NCI-H345 treated with DMSO at 0.1 percent for 48 hours (cell line): ENCODE results near the gene WDHD1.
"Not testable (repeated sequence)": the region's sequence is repeated elsewhere in the genome, so short reads cannot be mapped to it uniquely, and the experiment has no call there.

ENCODE experiments used
- DNase-seq: peaks from one replicate; lab custom pipeline; 2025; ENCODE audit not compliant: unreplicated experiment; lab: John Stamatoyannopoulos, UW

The WDHD1 gene

DNA sequence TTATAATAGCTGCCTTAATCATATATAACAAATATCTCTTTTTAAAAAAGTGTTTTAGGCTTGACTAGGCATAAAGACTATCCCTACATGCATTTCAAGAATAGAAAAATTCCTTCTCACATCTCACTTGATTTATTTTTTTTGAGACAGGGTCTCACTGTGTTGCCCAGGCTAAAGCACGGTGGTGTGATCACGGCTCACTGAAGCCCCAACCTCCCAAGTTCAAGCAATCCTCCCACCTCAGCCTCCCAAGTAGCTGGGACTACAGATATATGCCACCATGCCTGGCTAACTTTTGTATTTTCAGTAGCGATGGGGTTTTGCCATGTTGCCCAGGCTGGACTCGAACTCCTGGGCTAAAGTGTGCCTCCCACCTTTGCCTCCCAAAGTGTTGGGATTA is 59.4 kb downstream of the WDHD1 start:
- no peak for DNase-seq

DNA sequence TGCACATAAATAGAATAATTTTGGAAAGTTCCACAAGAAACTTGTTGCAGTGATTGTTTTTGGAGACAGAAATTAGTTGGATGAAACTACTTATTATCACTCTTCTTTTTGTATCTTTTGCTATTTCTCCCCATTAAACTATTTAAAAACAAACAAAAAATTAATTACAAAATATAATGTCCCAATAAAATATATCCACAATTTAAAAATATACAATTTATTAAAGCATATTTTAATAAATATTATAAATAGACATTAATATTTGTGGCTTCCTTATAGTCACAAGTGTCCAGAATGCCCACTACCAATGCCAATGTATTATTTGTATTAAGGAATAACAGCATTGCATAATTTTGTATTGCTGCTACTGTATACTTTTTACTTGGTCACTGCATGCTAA is 71.8 kb downstream of the WDHD1 start:
- no peak for DNase-seq

DNA sequence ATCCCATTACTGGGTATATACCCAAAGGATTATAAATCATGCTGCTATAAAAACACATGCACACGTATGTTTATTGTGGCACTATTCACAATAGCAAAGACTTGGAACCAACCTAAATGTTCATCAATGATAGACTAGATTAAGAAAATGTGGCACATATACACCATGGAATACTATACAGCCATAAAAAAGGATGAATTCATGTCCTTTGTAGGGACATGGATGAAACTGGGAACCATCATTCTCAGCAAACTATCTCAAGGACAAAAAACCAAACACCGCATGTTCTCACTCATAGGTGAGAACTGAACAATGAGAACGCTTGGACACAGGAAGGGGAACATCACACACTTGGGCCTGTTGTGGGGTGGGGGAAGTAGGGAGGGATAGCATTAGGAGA is 73.3 kb downstream of the WDHD1 start:
- not testable (repeated sequence) for DNase-seq

DNA sequence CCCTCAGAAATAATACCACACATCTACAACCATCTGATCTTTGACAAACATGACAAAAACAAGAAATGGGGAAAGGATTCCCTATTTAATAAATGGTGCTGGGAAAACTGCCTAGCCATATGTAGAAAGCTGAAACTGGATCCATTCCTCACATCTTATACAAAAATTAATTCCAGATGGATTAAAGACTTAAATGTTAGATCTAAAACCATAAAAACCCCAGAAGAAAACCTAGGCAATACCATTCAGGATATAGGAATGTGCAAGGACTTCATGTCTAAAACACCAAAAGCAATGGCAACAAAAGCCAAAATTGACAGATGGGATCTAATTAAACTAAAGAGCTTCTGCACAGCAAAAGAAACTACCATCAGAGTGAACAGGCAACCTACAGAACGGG is 74.1 kb downstream of the WDHD1 start:
- not testable (repeated sequence) for DNase-seq

DNA sequence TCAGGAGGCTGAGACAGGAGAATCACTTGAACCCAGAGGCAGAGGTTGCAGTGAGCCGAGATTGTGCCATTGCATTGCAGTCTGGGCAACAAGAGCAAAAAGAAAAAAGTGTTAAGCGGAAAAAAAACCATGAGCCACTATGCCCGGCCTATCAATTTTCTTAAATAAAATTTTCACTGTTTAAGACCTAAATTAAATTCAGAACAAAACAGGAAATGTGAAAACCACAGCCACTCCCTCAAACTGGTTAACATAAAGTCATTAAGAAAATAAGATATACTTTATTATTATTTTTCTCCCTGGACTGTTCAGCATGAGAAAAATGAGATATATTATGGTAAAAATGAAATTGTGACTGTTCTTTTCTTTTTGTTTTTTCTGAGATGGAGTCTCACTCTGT is 79.7 kb downstream of the WDHD1 start:
- DNase-seq: no peak

DNA sequence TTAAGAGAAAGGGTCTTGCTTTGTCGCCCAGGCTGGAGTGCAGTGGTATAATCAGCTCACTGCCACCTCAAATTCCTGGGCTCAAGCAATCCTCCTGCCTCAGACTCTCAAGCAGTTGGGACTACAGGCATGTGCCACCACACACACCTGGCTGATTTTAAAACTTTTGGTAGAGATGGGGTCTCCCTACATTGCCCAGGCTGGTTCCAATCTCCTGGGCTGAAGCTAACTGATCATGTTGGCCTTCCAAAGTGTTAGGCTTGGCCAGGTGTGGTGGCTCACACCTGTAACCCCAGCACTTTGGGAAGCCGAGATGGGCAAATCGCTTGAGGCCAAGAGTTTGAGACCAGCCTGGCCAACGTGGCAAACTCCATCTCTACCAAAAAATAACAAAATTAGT is 80.4 kb downstream of the WDHD1 start:
- DNase-seq: no peak

DNA sequence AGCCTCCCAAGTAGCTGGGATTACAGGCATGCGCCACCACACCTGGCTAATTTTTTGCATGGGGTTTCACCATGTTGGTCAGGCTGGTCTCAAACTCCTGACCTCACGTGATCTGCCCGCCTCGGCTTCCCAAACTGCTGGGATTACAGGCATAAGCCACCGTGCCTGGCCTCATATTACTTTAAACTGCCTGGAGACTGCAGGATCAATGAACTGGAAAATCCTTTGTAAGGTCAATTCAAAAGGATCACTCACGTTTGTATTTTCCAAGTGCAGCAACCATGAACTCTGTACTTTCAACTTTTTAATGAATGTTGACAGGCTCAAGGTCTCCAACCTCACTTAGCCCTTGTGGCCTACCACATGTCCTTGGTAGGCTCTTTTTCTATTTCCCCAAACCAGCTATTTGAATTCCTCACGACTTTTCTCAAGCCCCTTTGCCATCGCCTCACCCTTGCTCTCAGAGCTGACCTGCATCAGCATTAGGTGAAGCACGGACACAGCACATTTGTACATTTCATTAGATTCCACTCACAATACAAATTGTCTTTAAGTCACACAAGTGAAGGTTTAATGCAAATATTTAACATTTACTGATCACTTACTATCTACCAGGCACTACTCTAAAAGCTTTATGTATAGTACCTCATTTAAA is 82.0 kb downstream of the WDHD1 start:
- no peak for DNase-seq

DNA sequence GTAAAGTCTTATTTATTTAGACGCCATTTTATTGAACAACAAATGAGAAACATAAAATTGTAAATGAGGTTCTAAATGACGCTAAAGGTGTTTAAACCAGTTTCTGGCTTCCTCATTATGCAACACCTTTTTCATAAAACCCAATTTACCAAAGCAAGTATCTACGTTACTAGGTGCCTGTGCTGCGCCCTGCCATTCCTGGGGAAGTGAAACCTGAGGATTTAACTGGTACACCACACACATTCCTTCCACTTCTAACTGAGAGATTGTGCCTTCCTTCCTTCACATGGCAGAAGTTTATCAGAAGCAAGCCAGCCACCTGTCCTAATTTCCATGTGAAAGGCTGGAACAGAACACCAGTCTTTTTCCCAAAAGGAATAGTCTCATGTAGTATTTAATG is 84.0 kb downstream of the WDHD1 start:
- no peak for DNase-seq

DNA sequence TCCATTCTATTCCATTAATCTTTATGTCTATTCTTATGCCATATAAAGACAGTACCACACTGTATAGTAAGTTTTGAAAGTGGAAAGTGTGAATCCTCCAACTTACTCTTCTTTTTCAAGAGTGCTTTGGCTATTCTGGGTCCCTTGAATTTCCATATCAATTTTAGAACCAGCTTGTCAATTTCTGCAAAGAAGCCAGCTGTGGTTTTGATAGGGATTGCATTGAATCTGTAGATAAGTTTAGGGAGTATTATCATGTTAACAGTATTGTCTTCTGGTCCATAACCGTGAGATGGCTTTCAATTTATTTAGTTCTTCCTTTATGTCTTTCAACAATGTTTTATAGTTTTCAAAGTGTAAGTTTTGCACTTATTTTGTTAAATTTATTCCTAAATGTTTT is 90.1 kb downstream of the WDHD1 start:
- DNase-seq: no peak

DNA sequence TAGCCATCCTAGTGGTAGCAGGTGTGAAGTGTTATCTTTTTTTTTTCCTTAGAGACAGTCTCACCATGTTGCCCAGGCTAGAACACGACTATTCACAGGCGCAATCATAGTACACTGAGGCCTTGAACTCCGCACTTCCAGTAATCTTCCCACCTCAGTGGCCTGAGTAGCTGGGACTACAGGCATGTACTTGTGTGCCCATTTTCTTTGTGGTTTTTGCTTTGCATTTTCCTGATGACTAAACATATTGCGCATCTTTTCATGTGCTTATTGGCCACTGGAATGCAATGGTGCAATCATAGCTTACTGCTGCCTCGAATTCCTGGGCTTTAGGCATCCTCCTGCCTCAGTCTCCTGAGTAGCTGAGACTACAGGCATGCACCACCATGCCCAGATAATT is 90.9 kb downstream of the WDHD1 start:
- no peak for DNase-seq

DNA sequence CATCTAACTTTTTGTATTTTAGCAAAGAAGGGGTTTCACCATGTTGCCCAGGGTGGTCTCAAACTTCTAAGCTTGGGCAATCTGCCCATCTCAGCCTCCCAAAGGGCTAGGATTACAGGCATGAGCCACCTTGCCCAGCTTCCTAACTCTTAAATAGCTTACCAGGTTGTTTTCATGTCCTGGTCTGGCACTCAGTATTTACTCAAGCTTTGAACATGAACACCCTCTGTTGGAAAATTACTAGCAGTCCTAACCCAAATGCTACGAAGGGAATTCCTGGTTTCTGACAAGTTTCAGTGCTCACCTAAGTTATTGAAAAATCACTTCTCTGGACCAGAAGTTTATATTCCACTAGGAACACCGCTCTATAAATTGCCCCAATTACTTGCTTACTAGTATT is 91.8 kb downstream of the WDHD1 start:
- no peak for DNase-seq

DNA sequence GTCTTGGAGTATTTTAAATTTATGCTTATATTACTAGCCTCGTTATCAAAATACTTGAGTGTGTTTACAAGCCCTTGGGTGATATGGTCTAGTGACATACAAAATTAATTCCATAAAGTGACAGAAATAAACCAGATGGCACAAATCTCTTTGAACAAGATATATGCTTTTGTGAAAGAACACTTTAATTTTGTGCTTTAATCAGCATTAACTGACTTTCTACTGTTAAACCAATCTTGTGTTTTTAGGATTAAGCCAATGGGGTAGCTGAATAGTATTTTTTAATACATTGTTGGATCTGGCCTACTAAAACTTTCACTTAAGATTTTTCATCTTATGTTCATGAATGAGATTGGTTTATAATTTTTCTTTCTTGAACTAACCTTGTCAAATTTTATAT is 93.9 kb downstream of the WDHD1 start:
- no peak for DNase-seq

DNA sequence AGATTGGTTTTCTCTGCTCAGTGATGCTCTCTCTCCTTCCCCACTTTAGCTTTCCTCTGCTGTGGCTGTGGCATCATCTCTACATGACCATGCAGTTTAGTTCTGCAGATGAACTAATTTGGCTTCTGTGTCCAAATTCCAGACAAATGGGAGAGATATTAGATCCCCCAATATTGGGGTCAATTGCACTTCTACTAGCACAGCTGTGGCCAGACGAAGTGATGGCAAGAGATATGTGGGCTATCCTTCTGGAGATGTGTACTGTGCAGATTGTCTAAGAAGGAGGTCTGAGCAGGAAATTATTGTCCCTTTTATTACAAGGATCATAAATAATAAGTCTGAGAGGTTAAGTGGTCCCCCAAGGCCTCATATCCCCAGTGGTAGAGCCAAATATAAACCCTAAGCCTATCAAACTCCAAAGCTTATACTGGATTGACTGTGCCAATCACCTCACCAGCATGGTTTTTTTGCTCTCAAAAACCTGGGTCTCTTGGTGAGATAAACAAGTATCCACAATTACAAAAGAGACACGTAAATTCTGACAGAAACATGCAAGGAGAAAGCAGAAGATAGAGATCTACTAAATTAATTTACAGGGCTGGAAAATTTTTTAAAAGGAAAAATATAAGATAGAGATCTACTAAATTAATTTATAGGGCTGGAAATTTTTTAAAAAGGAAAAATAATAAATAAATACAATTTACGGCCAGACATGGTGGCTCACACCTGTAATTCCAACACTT is 95.1 kb downstream of the WDHD1 start:
- no peak for DNase-seq

DNA sequence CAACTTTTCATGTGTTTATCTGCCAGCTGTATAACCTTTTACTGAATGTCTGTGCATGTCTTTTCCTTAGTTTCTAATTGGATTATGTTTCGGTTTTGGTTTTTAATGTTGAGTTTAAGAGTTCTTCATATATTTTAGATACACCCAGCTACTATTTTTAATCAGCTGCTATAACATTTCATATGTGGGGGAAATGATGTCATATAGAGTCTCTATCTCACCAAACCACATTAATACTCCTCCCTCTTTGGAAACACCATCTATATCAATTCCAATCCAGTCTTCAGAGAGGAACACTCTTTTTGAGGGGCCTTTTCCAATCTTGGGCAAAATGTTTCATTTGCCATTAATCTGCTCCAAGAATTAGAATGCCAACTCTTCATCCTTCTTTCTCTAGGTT is 95.8 kb downstream of the WDHD1 start:
- no peak for DNase-seq

DNA sequence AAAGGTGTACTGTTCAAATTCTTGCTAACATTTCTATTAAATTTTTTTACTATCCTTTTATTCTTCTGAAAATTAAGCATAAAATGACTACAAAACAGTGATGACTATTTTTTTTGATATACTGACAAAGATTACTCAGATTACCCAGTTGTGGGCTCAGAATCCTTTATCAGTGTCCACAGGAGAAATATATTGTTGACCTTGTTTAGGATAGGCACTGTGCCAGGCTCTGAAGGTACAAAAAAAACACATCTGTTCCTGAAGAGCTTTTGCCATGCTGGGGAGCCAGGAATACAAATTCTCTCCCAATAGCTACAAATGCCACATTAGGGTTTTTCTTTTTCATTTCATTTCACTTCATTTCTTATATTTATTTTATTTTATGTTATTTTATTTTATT is 97.3 kb downstream of the WDHD1 start:
- peak; percentile 21 for DNase-seq

DNA sequence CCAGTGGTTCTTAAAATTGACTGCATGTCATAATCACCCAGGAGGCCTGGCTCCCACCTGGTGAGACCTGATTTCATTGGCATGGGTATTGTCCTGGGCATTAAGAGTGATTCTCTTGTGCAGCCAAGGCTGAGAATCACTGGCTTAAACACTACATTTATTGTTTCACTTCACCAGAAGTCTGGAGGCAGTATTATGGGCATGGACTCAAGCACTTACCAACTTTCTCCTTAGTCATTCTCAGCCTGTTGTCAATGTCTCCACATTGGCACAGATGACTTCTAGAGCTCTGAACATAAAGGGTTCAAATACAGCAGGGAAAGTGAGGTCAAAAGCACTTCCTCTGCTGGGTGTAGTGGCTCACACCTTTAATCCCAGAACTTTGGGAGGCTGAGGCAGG is 98.7 kb downstream of the WDHD1 start:
- DNase-seq: no peak

DNA sequence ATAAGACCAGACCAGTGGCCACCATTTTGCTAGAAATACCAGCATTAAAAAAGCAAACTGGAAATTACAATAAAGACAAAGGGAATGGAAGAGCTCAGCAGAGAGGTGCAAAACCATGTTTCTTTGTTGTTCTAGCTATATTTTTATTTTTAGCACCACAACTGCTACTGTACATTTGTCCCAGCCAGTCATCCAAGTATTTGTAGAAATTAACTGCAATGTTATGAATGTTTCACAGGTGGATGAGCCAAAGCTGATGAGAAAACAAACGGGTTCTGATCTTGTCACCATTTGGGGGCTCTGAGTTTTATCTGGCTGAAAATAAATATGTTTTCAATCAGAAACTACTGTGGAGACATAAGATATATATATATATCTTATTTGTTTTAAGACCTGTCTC is 99.3 kb downstream of the WDHD1 start:
- DNase-seq: no peak

DNA sequence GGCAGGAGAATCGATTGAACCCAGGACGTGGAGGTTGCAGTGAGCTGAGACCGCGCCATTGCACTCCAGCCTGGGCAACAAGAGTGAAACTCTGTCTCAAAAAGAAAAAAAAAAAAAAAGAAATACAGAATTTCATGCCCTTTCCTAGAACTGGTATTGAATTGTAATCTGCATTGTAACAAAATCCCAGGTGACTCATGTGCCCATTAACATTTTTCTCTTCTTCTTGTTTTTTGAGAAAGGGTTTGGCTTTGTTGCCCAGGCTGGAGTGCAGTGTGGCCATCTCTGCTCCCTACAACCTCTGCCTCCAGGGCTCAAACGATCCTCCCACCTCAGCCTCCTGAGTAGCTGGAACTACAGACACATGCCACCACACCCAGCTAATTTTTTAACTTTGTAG is 100.3 kb downstream of the WDHD1 start:
- DNase-seq: not testable (repeated sequence)

DNA sequence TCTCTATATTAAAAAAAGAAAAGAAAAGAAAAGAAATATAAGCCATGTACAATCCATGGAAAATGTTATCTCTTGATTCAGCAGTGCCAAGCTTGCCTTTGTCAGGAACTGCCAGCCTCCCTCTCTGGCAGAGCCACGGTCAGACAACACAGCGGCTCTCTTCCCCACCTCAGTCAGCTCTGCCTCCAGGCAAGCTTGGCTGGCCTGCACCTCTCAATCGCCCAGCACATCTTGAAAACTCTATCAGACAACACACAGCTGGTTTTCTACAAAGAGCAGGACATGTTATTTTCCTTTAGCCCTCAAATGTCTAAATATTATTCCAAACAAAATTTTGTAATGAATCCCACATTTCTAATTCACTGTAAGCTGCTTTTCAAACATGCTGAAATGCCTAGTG is 104.3 kb downstream of the WDHD1 start:
- DNase-seq: no peak

DNA sequence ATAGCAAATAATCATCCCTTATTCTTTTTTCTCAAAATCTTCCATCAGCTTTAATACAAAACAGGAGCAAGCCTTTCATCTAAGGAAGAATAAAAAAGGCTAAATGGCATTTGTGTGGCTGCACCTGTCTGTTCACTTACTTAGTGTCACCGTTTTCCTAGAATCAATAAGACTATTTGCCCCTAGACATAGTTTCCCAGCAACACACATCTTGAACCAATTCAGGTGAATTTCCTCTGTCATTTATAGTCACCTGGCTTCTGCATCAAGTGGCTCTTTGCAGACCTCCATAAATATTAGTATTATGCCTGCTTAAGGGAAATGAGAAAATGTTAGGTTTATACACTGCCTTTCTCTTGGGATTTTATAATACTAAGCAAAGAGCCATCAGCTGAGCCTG is 106.8 kb downstream of the WDHD1 start:
- DNase-seq: peak; percentile 61

DNA sequence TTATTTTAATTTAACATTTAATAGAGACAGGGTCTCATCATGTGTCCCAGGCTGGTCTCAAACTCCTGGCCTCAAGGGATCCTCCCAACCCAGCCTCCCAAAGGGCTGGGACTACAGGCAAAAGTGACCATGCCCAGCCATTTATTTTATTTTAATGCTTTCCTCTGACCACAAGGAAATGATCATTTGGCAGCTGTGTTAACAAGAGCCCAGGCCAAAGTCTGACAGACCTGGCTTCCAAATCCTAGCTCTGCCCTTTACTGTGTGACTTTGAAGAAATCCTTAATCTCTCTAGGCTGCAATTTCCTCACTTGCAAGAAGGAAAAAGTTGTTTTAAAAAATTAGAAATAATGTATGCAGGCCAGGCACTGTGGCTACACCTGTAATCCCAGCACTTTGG is 107.6 kb downstream of the WDHD1 start:
- DNase-seq: no peak

DNA sequence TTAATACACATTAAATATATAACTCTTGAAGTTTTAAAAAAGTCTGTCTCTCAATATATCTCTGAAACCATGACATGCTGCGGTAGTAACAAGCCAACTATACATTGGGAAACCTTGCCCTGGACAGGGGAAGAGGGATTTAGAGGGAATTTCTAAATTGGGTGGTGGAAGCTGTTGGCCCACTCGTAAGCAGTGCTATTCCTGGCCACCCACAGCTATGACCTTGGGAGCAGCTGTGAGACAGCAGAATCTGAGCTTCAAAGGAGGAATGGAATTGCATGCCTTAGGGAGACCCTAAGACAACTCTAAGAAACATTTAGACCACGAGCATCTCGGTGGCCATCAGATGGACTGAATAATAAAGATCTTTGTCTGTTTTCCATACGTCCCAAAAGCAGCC is 108.5 kb downstream of the WDHD1 start:
- no peak for DNase-seq

DNA sequence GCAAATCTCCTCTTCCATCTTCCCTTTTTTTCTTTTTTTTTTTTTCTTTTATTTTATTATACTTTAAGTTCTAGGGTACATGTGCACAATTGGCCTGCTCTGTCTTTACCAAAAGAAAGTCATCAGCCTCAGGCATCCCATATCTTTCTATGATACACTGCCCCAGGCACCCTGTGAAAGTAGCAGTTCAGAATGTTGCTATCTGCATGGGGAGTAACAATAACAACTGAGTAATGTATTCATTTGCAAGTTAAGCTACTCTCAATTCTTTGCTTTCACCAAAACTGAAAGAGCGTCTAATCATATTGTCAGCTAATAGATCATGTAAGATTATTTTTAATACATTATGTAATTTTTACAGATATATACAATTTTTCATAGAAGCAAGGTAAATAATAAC is 110.8 kb downstream of the WDHD1 start:
- no peak for DNase-seq
